Duodenal mucosa (tissue), 2 donors: ENCODE measurements around the gene POP7.

Experiments used
- H3K27ac ChIP-seq: one replicate; pipeline ENCODE4 v1.7.0; 2013; ENCODE audit warnings: low read depth, low read length
- H3K27me3 ChIP-seq, 2 donors: one replicate each; pipeline ENCODE4 v1.7.0; 2013; ENCODE audit warnings: low read length in 2 of 2, control low read depth in 1 of 2; ENCODE audit not compliant: insufficient read depth in 2 of 2, control insufficient read depth in 1 of 2
- H3K36me3 ChIP-seq, 2 donors: one replicate each; pipeline ENCODE4 v1.7.0; 2013; ENCODE audit warnings: low read length in 2 of 2, control low read depth in 1 of 2; ENCODE audit not compliant: insufficient read depth in 2 of 2, control insufficient read depth in 1 of 2
- H3K4me1 ChIP-seq, 2 donors: one replicate each; pipeline ENCODE4 v1.7.0; 2013; ENCODE audit warnings: low read length in 2 of 2, control low read depth in 1 of 2; ENCODE audit not compliant: insufficient read depth in 2 of 2, control insufficient read depth in 1 of 2
- H3K4me3 ChIP-seq, 2 donors: one replicate each; pipeline ENCODE4 v1.7.0; 2013; ENCODE audit warnings: low read length in 2 of 2, low read depth in 1 of 2
- H3K9ac ChIP-seq, 2 donors: one replicate each; pipeline ENCODE4 v1.7.0; 2013; ENCODE audit warnings: low read length in 2 of 2, low read depth in 1 of 2
- H3K9me3 ChIP-seq, 2 donors: one replicate each; pipeline ENCODE4 v1.7.0; 2013; ENCODE audit warnings: low read length in 2 of 2, control low read depth in 1 of 2; ENCODE audit not compliant: control insufficient read depth in 1 of 2

POP7 gene

DNA sequence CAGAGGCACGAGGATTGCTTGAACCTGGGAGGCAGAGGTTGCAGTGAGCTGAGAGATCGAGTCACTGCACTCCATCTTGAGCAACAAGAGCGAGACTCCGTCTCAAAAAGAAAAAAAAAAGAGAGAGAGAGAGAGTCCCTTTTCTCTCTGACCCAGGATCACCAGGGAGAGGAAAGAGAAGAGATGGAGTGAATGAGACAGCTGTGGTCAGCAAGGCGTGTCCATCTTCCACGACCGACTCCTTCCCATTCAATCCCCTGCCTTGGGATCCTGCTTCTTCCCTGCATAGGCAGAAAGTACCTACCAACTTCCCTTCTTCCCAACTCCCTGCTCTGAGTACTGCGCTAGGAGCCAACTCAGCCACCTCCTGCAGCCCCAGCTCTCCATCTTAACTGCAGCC is 22.3 kb downstream of the POP7 start:
- Histone ChIP-seq H3K27ac (no peak overlapping the region), H3K4me3 (no peak overlapping the region), H3K4me1 (no peaks in the 10 kb centered on the region), H3K9ac (no peak overlapping the region), H3K36me3 (no peaks in the 10 kb centered on the region), H3K27me3 (peaks cover 8 to 10% of the 10 kb centered on the region in 2 donors), H3K9me3 (no peaks in the 10 kb centered on the region)

DNA sequence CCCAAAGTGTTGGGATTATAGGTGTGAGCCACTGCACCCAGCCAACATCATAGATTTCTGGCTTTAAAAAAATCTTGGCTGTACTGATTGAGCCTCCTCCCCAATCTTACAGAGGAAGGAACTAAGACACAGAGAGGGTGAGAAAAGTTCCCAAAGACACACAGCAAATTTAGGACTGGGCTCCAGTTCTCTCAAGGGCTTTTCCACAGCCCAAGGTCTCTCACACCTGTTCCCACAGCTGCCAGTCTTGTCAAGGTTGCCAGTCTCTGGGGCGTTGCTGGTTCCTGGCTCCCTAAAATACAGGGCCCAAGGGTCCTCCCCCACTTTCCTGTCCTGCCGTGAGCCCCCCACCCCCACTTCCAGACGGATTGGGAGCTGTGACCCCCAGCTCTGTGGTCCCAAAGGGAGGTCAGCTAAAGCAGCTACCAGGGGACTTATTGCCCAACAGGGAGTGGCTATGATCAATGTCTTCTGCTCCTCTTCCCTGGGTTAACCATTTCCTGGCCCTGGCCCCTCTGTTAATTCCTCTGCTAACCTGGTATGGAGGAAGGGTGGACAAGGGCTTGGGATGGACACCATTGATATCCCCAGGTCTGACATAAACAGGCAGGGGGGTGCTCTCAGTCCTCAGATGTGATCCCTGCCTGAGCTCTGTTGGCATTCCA is 24.3 kb downstream of the POP7 start:
- Histone ChIP-seq H3K36me3 (no peaks in the 10 kb centered on the region), H3K9me3 (no peaks in the 10 kb centered on the region), H3K27ac (no peak overlapping the region), H3K4me3 (no peak overlapping the region), H3K9ac (no peak overlapping the region), H3K27me3 (peaks cover 6 to 8% of the 10 kb centered on the region in 2 donors), H3K4me1 (no peaks in the 10 kb centered on the region)

GRCh38 chr7:100731937-100732636 is 26.2 kb downstream of the POP7 start:
- peaks cover 3 to 6% of the 10 kb centered on the region in 2 donors for H3K27me3 ChIP-seq
- no peak overlapping the region for H3K4me3 ChIP-seq

GRCh38 chr7:100735730-100736129 is 29.8 kb downstream of the POP7 start:
- Histone ChIP-seq H3K9ac (no peak overlapping the region), H3K9me3 (no peaks in the 10 kb centered on the region), H3K4me1 (no peaks in the 10 kb centered on the region), H3K4me3 (no peak overlapping the region), H3K27me3 (no peaks in the 10 kb centered on the region), H3K36me3 (no peaks in the 10 kb centered on the region), H3K27ac (no peak overlapping the region)

More at GRCh38 chr7:100731937-100732636, 26.2 kb downstream of the POP7 start:
- no peak overlapping the region for H3K9ac ChIP-seq
- H3K27ac ChIP-seq: no peak overlapping the region
- H3K4me1 ChIP-seq: no peaks in the 10 kb centered on the region
- no peaks in the 10 kb centered on the region for H3K9me3 ChIP-seq
- H3K36me3 ChIP-seq: no peaks in the 10 kb centered on the region

DNA sequence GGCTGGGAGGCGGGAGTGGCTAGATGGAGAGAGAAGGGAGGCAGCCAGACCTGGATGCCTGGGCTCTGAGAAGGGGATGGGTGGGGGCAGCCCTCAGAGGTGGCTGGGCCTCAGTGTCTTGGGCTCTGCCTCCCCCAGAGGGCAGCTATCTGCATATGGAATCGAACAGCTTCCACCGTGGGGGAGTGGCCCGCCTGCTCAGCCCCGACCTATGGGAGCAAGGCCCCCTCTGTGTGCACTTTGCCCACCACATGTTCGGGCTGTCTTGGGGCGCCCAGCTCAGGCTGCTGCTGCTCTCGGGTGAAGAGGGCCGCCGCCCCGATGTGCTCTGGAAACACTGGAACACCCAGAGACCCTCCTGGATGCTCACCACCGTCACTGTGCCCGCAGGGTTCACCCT is 30.8 kb downstream of the POP7 start:
- H3K27ac ChIP-seq: no peak overlapping the region
- no peaks in the 10 kb centered on the region for H3K9me3 ChIP-seq
- H3K4me1 ChIP-seq: no peaks in the 10 kb centered on the region
- no peak overlapping the region for H3K9ac ChIP-seq
- H3K36me3 ChIP-seq: no peaks in the 10 kb centered on the region
- H3K27me3 ChIP-seq: no peaks in the 10 kb centered on the region
- no peak overlapping the region for H3K4me3 ChIP-seq

- Histone ChIP-seq H3K27ac (no peak overlapping the region), H3K9ac (no peak overlapping the region), H3K4me3 (no peak overlapping the region), H3K36me3 (no peaks in the 10 kb centered on the region), H3K27me3 (no peaks in the 10 kb centered on the region), H3K9me3 (no peaks in the 10 kb centered on the region), H3K4me1 (no peaks in the 10 kb centered on the region)
Observed at GRCh38 chr7:100739934-100740333, 34.0 kb downstream of the POP7 start.

DNA sequence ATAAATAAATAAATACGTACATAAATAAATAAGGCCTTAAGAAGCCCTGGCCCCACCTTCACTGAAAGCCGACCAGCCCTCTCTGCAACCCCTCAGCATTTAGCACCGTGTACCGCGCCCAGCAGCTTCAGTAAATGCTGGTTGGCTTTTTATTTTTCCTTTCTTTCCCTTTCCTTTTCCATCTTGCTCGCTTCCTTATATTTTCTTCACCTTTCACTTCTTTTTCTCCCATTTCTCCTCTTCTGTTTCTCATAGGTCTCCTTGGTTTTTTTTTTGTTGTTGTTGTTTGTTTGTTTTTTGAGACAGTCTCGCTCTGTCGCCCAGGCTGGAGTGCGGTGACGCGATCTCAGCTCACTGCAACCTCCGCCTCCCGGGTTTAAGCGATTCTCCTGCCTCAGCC is 38.7 kb downstream of the POP7 start:
- H3K9me3 ChIP-seq: no peaks in the 10 kb centered on the region
- no peak overlapping the region for H3K27ac ChIP-seq
- H3K9ac ChIP-seq: no peak overlapping the region
- no peaks in the 10 kb centered on the region for H3K36me3 ChIP-seq
- H3K4me1 ChIP-seq: no peaks in the 10 kb centered on the region
- no peaks in the 10 kb centered on the region for H3K27me3 ChIP-seq
- H3K4me3 ChIP-seq: no peak overlapping the region

DNA sequence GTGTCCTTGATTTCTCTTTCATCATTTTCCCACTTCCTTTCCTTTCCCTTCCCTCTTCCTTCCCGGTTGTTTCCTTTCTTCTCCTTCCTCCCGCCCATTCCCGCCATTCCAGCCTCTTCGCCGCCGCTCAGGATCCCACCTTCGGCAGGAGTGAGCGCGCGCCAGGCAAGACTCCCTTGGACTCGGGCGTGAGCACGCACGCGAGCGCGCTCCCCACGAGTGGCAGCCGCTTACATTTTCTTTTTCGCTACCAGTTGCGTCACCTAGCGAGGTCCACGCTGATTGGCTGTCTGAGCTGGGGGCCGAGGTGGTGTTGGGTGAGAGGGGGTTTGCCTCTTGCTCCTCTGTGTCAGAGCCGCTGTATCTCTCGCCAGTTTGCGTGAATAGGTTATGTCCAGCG is 39.3 kb downstream of the POP7 start:
- H3K4me3 ChIP-seq: peak overlapping the region in 1 of 2 donors; percentile 40

DNA sequence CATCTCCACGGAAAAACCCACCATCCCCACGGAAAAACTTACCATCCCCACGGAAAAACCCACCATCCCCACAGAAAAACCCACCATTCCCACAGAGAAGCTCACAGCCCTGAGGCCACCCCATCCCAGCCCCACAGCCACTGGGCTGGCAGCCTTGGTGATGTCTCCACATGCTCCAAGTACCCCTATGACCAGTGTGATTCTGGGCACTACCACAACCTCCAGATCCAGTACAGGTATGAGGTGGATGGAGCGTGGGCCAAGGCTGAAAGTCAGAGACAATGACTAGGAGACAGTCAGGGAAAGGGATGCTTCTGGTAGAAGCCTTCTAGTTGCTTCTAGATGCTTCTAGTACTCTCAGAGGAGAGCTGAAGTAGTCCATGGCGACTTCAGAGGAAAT is 47.1 kb downstream of the POP7 start:
- no peak overlapping the region for H3K27ac ChIP-seq

More for the DNA sequence above, 39.3 kb downstream of the POP7 start:
- Histone ChIP-seq H3K4me1 (no peaks in the 10 kb centered on the region), H3K9me3 (no peaks in the 10 kb centered on the region), H3K27ac (no peak overlapping the region), H3K36me3 (no peaks in the 10 kb centered on the region), H3K9ac (no peak overlapping the region), H3K27me3 (peaks cover 0 to under 1% of the 10 kb centered on the region in 2 donors)

GRCh38 chr7:100753750-100754149 is 47.8 kb downstream of the POP7 start:
- Histone ChIP-seq H3K27ac (no peak overlapping the region), H3K4me1 (no peaks in the 10 kb centered on the region), H3K27me3 (peaks cover 9 to 16% of the 10 kb centered on the region in 2 donors), H3K4me3 (no peak overlapping the region), H3K9me3 (no peaks in the 10 kb centered on the region), H3K9ac (no peak overlapping the region), H3K36me3 (no peaks in the 10 kb centered on the region)

More for the DNA sequence above, 47.1 kb downstream of the POP7 start:
- Histone ChIP-seq H3K9ac (no peak overlapping the region), H3K36me3 (no peaks in the 10 kb centered on the region), H3K27me3 (peaks cover 9 to 16% of the 10 kb centered on the region in 2 donors), H3K9me3 (no peaks in the 10 kb centered on the region), H3K4me1 (no peaks in the 10 kb centered on the region), H3K4me3 (no peak overlapping the region)
